Esophagus muscularis mucosa (tissue), 3 donors: ENCODE data around the gene ECM2.

Experiments used
- CTCF ChIP-seq, 3 experiments: fragments of 200-600 bp in 2 of 3; fragments of 450-650 bp in 1 of 3; sonication (generic) in 2 of 3; IDR thresholded peaks; one replicate each; pipeline ENCODE4 v1.5.1; 2017 to 2019; ENCODE audit warnings: antibody characterized with exemption in 3 of 3, mild to moderate bottlenecking in 2 of 3, moderate library complexity in 1 of 3
- POLR2A ChIP-seq: fragments of 450-650 bp; IDR thresholded peaks from one replicate; pipeline ENCODE4 v1.6.1; 2017; ENCODE audit warnings: antibody characterized with exemption, moderate library complexity, mild to moderate bottlenecking, low read depth
- POLR2AphosphoS5 ChIP-seq, 2 donors: sonication (generic); formaldehyde crosslinking; IDR thresholded peaks; one replicate each; pipeline ENCODE4 v1.6.1; 2017; ENCODE audit warnings: antibody characterized with exemption in 2 of 2

GRCh38 chr9:92494856-92495255, 40.9 kb downstream of the ECM2 start:
- TF ChIP-seq POLR2A (no peak), CTCF (IDR thresholded peaks at IDR 0.05) (no peak), POLR2AphosphoS5 (IDR thresholded peaks at IDR 0.05) (no peak)
